ENCODE data around the gene PTPRE.

- no peak for TF ChIP-seq SUZ12 (IDR thresholded peaks at IDR 0.05; ENCODE audit: extremely low read depth, insufficient read depth, insufficient read length)
- no peak for TF ChIP-seq YY1 (IDR thresholded peaks at IDR 0.05; ENCODE audit: insufficient read depth, insufficient read length)
- no peak for TF ChIP-seq ZNF274 (IDR thresholded peaks at IDR 0.05; ENCODE audit: low read depth, low read length)
Measured at GRCh38 chr10:128007056-128007455, 100.2 kb downstream of the PTPRE start.
